ENCODE measurements around the gene MSTO1.
"Not testable (repeated sequence)": the region's sequence is repeated elsewhere in the genome, so short reads cannot be mapped to it uniquely, and the experiment has no call there.

DNA sequence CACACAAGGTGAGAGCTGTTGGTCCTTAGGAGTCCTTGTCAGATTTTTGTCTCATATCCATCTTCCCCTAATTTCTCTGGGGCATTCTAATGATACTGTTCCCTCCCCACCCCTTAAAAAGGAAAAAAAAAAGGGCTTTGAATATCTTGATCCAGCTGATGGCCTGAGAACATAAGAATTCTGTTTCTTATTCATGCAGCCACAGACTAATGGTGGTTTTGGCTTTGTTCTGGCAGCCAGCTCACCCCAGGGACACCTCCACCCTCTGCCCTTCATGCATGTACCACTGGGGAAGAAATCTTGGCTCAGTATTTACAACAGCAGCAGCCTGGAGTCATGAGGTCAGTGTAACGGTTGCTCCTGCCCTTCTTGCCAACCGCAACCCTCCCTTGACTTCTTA is 3.2 kb downstream of the MSTO1 start:
- TF ChIP-seq CTCF (optimal IDR thresholded peaks at IDR 0.05 in 1 of 3, IDR thresholded peaks at IDR 0.05 in 1 of 3, conservative IDR thresholded peaks at IDR 0.05 in 1 of 3; ENCODE audit: extremely low read depth in 1 of 3, insufficient read depth in 2 of 3, low read length in 3 of 3); EZH2 (IDR thresholded peaks at IDR 0.05; ENCODE audit: low read length): not testable (repeated sequence)

Data from keratinocyte (primary cell).